GM23338 (cell line): ENCODE data around the gene CDKN1A. TPM values are rescaled to one million over a fixed set of nuclear protein-coding genes. Genes with fewer than 3 reads are reported as not detected.

Source experiments
- ATAC-seq: fragments of 200-7000 bp; cut with Tn5 transposase; 3 replicates; pipeline ENCODE4 v1.9.1; 2020
- DNase-seq: peaks from one replicate; pipeline ENCODE4 v3.0.0-alpha.2; 2015; ENCODE audit warnings: low spot score
- H2AFZ ChIP-seq: fragments of 200-600 bp; sonication (generic); 2 replicates; pipeline ENCODE4 v1.8.0; 2016; ENCODE audit warnings: antibody characterized with exemption, mild to moderate bottlenecking, moderate library complexity
- H3F3A ChIP-seq: fragments of 200-600 bp; sonication (generic); replicated peaks from 2 replicates; pipeline ENCODE4 v1.8.0; 2017; ENCODE audit warnings: antibody characterized with exemption, mixed run types, low read depth
- H3K27ac ChIP-seq: fragments of 200-600 bp; sonication (generic); 2 replicates; pipeline ENCODE4 v1.6.1; 2016; ENCODE audit warnings: low read depth
- H3K27me3 ChIP-seq: fragments of 200-600 bp; sonication (generic); 2 replicates; pipeline ENCODE4 v1.8.0; 2016; ENCODE audit warnings: mild to moderate bottlenecking, mixed run types, moderate library complexity; ENCODE audit not compliant: insufficient read depth
- H3K36me3 ChIP-seq: fragments of 200-600 bp; sonication (generic); 2 replicates; pipeline ENCODE4 v1.8.0; 2016; ENCODE audit warnings: mild to moderate bottlenecking; ENCODE audit not compliant: insufficient read depth
- H3K4me1 ChIP-seq: fragments of 200-600 bp; sonication (generic); 2 replicates; pipeline ENCODE4 v1.8.0; 2016; ENCODE audit warnings: mild to moderate bottlenecking, moderate library complexity; ENCODE audit not compliant: insufficient read depth
- H3K4me2 ChIP-seq: fragments of 200-600 bp; sonication (generic); 2 replicates; pipeline ENCODE4 v1.7.1; 2017; ENCODE audit warnings: mixed run types
- H3K4me3 ChIP-seq: fragments of 200-600 bp; sonication (generic); 2 replicates; pipeline ENCODE4 v1.6.1; 2016; ENCODE audit warnings: mixed run types
- H3K79me2 ChIP-seq: fragments of 200-600 bp; sonication (generic); replicated peaks from 2 replicates; pipeline ENCODE4 v1.8.0; 2017; ENCODE audit warnings: mild to moderate bottlenecking; ENCODE audit not compliant: insufficient read depth
- H3K9me2 ChIP-seq: fragments of 200-600 bp; sonication (generic); 2 replicates; pipeline ENCODE4 v1.8.0; 2017; ENCODE audit not compliant: insufficient read depth
- H4K20me1 ChIP-seq: fragments of 200-600 bp; sonication (generic); replicated peaks from 2 replicates; pipeline ENCODE4 v1.8.0; 2017; ENCODE audit warnings: mild to moderate bottlenecking; ENCODE audit not compliant: insufficient read depth
- H3K27ac Mint-ChIP-seq: 2 replicates; pipeline ENCODE4 v1.8.0; 2020; ENCODE audit warnings: inconsistent platforms, mild to moderate bottlenecking, moderate library complexity, mixed read lengths
- H3K27me3 Mint-ChIP-seq: 3 replicates; pipeline ENCODE4 v1.8.0; 2022; ENCODE audit warnings: low read depth, mild to moderate bottlenecking, moderate library complexity, mixed read lengths, inconsistent platforms; ENCODE audit not compliant: insufficient read depth, poor library complexity
- H3K36me3 Mint-ChIP-seq: 3 replicates; pipeline ENCODE4 v1.8.0; 2021; ENCODE audit warnings: low read depth, mild to moderate bottlenecking, inconsistent platforms, moderate library complexity, mixed read lengths
- H3K4me1 Mint-ChIP-seq: 3 replicates; pipeline ENCODE4 v1.8.0; 2020; ENCODE audit warnings: mild to moderate bottlenecking, inconsistent platforms, mixed read lengths
- H3K4me3 Mint-ChIP-seq: 3 replicates; pipeline ENCODE4 v1.8.0; 2021; ENCODE audit warnings: moderate library complexity, mild to moderate bottlenecking, inconsistent platforms, mixed read lengths
- H3K9me3 Mint-ChIP-seq: 3 replicates; pipeline ENCODE4 v1.8.0; 2020; ENCODE audit warnings: moderate library complexity, mild to moderate bottlenecking, inconsistent platforms, mixed read lengths
- ETS1 ChIP-seq: IDR thresholded peaks from 2 replicates; pipeline ENCODE4 v1.6.1; 2016; ENCODE audit warnings: antibody characterized with exemption
- EZH2 ChIP-seq: fragments of 200-600 bp; sonication (generic); IDR thresholded peaks from one replicate; pipeline ENCODE4 v1.8.0; 2017; ENCODE audit warnings: antibody characterized with exemption, mild to moderate bottlenecking, low read depth; ENCODE audit not compliant: unreplicated experiment
- EZH2phosphoT487 ChIP-seq: fragments of 200-600 bp; sonication (generic); IDR thresholded peaks from one replicate; pipeline ENCODE4 v1.8.1; 2018; ENCODE audit warnings: antibody characterized with exemption; ENCODE audit not compliant: unreplicated experiment
- JUNB ChIP-seq: IDR thresholded peaks from one replicate; pipeline ENCODE4 v1.6.1; 2016; ENCODE audit warnings: antibody characterized with exemption; ENCODE audit not compliant: unreplicated experiment
- NANOG ChIP-seq: IDR thresholded peaks from 2 replicates; pipeline ENCODE4 v1.6.1; 2016; ENCODE audit warnings: antibody characterized with exemption, borderline replicate concordance
- POLR2AphosphoS5 ChIP-seq: IDR thresholded peaks from 2 replicates; pipeline ENCODE4 v1.6.1; 2016; ENCODE audit warnings: antibody characterized with exemption, low read depth
- REST ChIP-seq: IDR thresholded peaks from one replicate; pipeline ENCODE4 v1.6.1; 2018; ENCODE audit warnings: antibody characterized with exemption; ENCODE audit not compliant: unreplicated experiment
- ZNF114 ChIP-seq: fragments of 250-450 bp; sonication (Bioruptor Pico); IDR thresholded peaks from 2 replicates; pipeline ENCODE4 v1.5.0; 2020; ENCODE audit warnings: mild to moderate bottlenecking, moderate library complexity
- ZNF331 ChIP-seq: fragments of 250-450 bp; sonication (Bioruptor Pico); IDR thresholded peaks from 2 replicates; pipeline ENCODE4 v1.5.0; 2020; ENCODE audit warnings: low read depth, mild to moderate bottlenecking, moderate library complexity
- long read RNA-seq: library from polyadenylated mRNA; unstranded; transcript quantifications from one replicate; pipeline ENCODE4 v2.0.0, GENCODE V29; 2020; ENCODE audit not compliant: unreplicated experiment
- polyA plus RNA-seq: library from polyadenylated mRNA; unstranded; fragments of >200 nt; fragmentation: Nextera tagmentation; extraction: Ambion mirVana; gene quantifications from 2 replicates; pipeline ENCODE4 v1.2.1, GENCODE V29; 2016
- total RNA-seq: library from RNA; depleted of rRNA; stranded (reverse); fragments of >200 nt; shearing (Covaris generic); gene quantifications from 2 replicates; pipeline ENCODE4 v1.2.3, GENCODE V29; 2014; rRNA removed

CDKN1A gene
- total RNA-seq (44.4 and 45.6 TPM in 2 replicates), polyA plus RNA-seq (31.5 and 34.0 TPM in 2 replicates)
- long read RNA-seq, partial matches to known transcripts, result 3 of 5 reads
- long read RNA-seq, other reads (novel, unspliced or antisense), result 0 of 5 reads

- Histone ChIP-seq H3K27me3 (peaks cover 38% of the 10 kb centered on the region), H4K20me1 (no peaks in the 10 kb centered on the region; the same call in 1 of the 2 replicates), H3K9me2 (0 out of 2 replicates have a peak, but pooled peaks cover 6% of the 10 kb centered on the region), H3K4me3 (peak within 1 kb of the TSS; percentile 78), H3F3A (peaks cover 6% of the 10 kb centered on the region; the same call in 1 of the 2 replicates), H2AFZ (peak within 1 kb of the TSS; percentile 20; the same call in 1 of the 2 replicates), H3K4me1 (peaks cover 44% of the 10 kb centered on the region), H3K36me3 (peaks cover 4% of the 10 kb centered on the region; the same call in 1 of the 2 replicates), H3K79me2 (peaks cover 33% of the 10 kb centered on the region), H3K27ac (peak within 1 kb of the TSS; percentile 69; the same call in 1 of the 2 replicates), H3K4me2 (peak within 1 kb of the TSS; percentile 93)
- H3K27ac Mint-ChIP-seq, result peak within 1 kb of the TSS; percentile 86
- TF ChIP-seq POLR2AphosphoS5 (peak; percentile 94), ZNF114 (CRISPR knock-in tag) (no peak), ETS1 (no peak), EZH2phosphoT487 (no peak), ZNF331 (CRISPR knock-in tag) (no peak)
- peak within 1 kb of the TSS; percentile 91 for H3K4me3 Mint-ChIP-seq
- peaks cover 5% of the 10 kb centered on the region for H3K36me3 Mint-ChIP-seq
- peaks cover 41% of the 10 kb centered on the region for H3K4me1 Mint-ChIP-seq
- DNase-seq (peak; percentile 94), ATAC-seq (peak; percentile 87)
- H3K9me3 Mint-ChIP-seq, result no peaks in the 10 kb centered on the region
- H3K27me3 Mint-ChIP-seq, result peaks cover 38% of the 10 kb centered on the region
These were observed at the start of gene CDKN1A for GRCh38 chr6:36678488-36679042. CDKN1A (plus strand) TSS chr6:36678714; CDS start chr6:36684102, 5,388 bp downstream.

- Histone ChIP-seq H3K4me3 (no peak overlapping the region), H4K20me1 (no peaks in the 10 kb centered on the region), H3K79me2 (no peaks in the 10 kb centered on the region), H3K4me1 (no peaks in the 10 kb centered on the region), H3K27ac (no peak overlapping the region), H3K9me2 (no peaks in the 10 kb centered on the region), H2AFZ (no peak overlapping the region), H3K27me3 (no peaks in the 10 kb centered on the region), H3K36me3 (no peaks in the 10 kb centered on the region), H3K4me2 (no peak overlapping the region), H3F3A (no peaks in the 10 kb centered on the region)
- Mint-ChIP-seq H3K27ac (no peak overlapping the region), H3K9me3 (no peaks in the 10 kb centered on the region), H3K27me3 (peaks cover 18% of the 10 kb centered on the region), H3K4me3 (no peak overlapping the region), H3K36me3 (no peaks in the 10 kb centered on the region), H3K4me1 (no peaks in the 10 kb centered on the region)
- no peak for DNase-seq
- no peak for ATAC-seq
- TF ChIP-seq POLR2AphosphoS5 (no peak), JUNB (no peak), REST (no peak), ZNF331 (CRISPR knock-in tag) (no peak), ZNF114 (CRISPR knock-in tag) (no peak), NANOG (no peak), EZH2 (no peak), EZH2phosphoT487 (no peak)
These were observed 48.7 kb upstream of the CDKN1A start for GRCh38 chr6:36629784-36630183.
